SK-MEL-5 (cell line): ENCODE data around the gene SNAP47. TPM values are rescaled to one million over a fixed set of nuclear protein-coding genes. Genes with fewer than 3 reads are reported as not detected.

Source experiments
- DNase-seq: peaks from one replicate; pipeline ENCODE4 v3.0.0-alpha.2; 2016; ENCODE audit warnings: low read depth, low spot score
- in situ Hi-C: cut with HindIII; loops from 2 replicates; pipeline ENCODE4 v1.10.0; 2016; ENCODE audit warnings: low sequenced_read_pairs, high pct_unique_total_duplicates, low pct_unique_long_range_greater_than_20kb
- total RNA-seq: library from RNA; depleted of rRNA; stranded (reverse); fragments of >200 nt; shearing (Covaris generic); gene quantifications from 2 replicates; pipeline ENCODE4 v1.2.3, GENCODE V29; 2014

Gene SNAP47
- total RNA-seq, 1 experiment from 2014 or later = 29.3 TPM

DNA sequence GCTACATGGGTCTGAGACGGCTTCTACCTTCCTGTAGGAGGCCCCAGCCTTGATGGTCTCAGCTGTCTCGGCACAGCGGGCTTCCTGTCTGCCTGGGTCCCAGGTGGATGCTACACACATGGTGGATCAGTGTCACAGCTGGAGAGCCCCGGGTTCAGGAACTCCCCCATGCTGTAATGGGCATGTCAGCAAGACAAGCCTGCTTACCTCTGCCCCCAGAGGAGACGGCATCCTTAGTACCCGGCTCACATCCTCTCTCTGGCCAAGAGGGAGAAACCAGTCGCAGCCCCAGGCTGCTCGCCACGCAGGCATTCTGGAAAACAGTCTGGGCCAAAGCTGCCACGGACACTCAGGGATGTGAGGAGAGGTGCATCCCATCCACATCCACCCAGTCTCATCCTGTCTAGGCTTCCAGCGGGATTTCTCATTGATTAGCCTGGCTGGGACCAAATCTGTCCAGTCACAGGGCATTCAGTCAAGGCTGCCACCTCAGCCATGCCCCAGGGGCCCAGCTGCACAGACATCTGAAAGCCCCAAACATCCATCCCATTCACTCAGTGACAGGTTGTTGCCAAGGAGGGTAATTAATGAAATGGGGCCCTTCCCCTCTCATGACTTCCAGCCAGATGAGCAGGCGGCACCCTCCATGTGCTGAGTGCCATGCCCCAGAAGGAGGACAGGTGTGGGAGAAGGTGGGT lies 10.5 kb downstream of the SNAP47 start:
- DNase-seq = no peak
- in situ Hi-C loops = no loop called here

- in situ Hi-C loops = no loop called here
Measured at GRCh38 chr1:227746676-227747075, 11.4 kb downstream of the SNAP47 start.

DNA sequence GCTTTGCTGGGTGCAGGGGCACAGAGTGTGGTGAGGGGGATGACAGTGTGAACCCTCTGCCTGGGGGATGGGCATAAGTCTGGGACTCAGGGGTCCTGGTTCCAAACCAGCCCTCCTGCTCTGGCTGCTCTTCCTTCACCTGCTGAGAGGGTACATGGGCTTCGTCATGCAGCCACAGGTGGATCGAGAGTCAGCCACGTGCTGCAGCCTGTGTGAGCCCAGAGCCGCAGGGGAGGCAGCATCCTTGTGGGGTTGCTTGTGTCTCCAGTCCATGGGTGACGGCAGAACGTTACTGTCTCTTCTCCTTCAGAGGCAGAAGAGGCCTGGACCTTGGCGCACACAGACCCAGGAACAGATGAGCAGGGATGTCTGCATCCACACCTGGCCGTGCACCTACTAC lies 12.1 kb downstream of the SNAP47 start:
- in situ Hi-C loops = no loop called here
- no peak for DNase-seq

More at GRCh38 chr1:227746676-227747075, 11.4 kb downstream of the SNAP47 start:
- no peak for DNase-seq

DNA sequence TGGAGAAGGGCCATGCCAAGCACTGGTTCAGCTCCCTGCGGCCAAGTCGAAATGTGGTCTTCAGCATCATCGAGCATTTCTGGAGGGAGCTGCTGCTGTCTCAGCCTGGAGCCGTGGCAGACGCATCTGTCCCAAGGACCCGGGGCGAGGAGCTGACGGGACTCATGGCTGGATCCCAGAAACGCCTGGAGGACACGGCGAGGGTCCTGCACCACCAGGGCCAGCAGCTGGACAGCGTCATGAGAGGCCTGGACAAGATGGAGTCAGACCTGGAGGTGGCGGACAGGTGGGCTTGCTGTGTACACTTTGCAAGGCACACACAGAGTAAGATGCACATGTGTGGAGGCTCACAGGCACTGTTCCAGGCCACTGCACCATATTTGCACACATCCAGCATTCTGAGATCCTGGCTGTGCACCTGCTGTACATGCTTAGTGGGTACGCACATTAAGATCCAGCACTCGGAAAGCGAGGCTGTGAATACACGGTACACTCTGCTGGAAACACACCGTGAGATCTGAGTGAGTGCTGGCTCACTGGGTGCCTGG lies 12.8 kb downstream of the SNAP47 start:
- no peak for DNase-seq
- in situ Hi-C loops = no loop called here

GRCh38 chr1:227748496-227749182 lies 13.4 kb downstream of the SNAP47 start:
- in situ Hi-C loops = no loop called here

DNA sequence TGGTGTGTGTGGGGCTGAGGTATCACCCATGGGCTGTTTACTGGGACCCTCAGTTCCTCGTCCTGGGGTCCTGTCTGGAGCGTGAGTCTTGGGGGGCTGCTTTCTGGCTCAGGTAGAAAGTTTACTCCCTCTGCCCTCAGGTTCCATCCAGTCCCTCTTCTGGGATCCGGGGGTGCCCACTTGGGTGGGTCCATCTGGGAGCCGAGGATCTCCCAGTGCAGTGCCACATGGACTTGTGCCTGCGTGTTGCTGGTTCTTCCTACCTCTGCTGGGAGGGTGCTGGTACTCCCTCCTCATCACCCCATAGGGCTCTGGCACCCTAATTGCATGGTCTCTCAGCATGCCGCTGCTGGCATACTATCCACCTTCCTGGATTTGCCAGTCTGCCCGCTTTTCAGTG lies 14.0 kb downstream of the SNAP47 start:
- in situ Hi-C loops = no loop called here

More at GRCh38 chr1:227748496-227749182, 13.4 kb downstream of the SNAP47 start:
- DNase-seq = no peak

GRCh38 chr1:227749916-227750710 lies 14.9 kb downstream of the SNAP47 start:
- in situ Hi-C loops = no loop called here
- no peak for DNase-seq

More for the DNA sequence above, 14.0 kb downstream of the SNAP47 start:
- no peak for DNase-seq

GRCh38 chr1:227753999-227754711 lies 18.9 kb downstream of the SNAP47 start:
- in situ Hi-C loops = no loop called here
- DNase-seq = no peak

GRCh38 chr1:227754958-227755357 lies 19.7 kb downstream of the SNAP47 start:
- DNase-seq = no peak
- in situ Hi-C loops = no loop called here

DNA sequence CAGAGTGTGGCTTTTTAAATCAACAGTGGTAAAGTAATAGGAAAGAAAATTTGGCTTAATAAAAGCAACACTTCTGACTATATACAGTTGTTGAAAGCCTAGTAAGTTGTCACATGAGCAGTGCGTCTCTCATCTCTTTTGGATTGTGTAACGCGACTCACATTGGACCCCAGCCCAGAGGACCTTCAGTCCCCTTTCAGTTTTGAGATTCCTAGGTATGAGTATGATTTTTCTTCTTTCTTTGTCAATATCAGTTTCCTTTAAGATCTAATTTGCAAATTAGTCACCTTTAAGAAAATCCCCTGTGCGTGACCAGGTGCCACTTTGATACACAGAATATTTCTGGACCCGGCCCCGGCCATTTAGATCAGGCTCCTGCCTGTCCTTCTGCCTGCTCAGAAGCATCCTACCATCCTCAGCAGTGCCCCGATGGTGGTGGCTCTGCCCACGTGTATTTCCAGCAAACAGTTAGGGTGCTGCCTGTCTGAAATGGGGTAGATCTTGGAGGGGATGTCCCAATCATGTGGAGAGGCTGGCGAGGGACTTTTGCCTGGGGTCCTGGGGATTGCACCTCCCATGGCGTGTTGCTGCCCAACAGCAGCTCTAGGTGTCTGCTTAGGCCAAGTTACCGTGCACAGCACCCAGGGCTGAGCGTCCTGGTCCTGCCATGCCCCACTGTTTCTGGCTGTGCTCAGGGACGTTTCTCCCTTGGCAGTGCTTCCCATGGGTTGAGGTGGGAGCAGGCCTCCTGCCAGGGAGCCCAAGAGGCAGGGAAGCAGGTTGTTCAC lies 21.1 kb downstream of the SNAP47 start:
- DNase-seq = no peak
- in situ Hi-C loops = no loop called here

GRCh38 chr1:227757781-227758180 lies 22.5 kb downstream of the SNAP47 start:
- in situ Hi-C loops = no loop called here
- no peak for DNase-seq

- no peak for DNase-seq
- in situ Hi-C loops = no loop called here
Measured at GRCh38 chr1:227758366-227758765, 23.1 kb downstream of the SNAP47 start.

- DNase-seq = no peak
- in situ Hi-C loops = no loop called here
Measured at GRCh38 chr1:227759341-227760300, 24.4 kb downstream of the SNAP47 start.

DNA sequence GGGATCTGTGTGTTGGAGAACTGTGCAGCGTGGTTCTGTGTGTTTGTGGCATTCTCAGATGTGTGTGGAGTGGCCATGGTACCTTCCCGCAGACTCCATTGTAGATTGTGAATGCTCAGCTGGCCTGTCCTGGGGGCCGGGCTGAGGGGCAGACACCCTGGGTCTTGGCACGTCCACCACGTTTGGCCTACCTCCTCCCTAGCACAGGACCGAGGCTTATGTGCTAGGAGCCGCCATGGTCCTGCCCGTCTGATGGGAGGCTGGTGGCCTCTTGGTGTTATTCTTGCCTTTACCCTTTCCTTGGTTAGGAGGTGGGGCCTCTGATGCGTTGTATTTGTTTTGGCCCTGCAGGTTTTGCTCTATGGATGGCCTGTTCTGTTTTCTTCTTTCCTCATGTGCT lies 25.1 kb downstream of the SNAP47 start:
- DNase-seq = no peak
- in situ Hi-C loops = no loop called here

- DNase-seq = no peak
- in situ Hi-C loops = no loop called here
Measured at GRCh38 chr1:227761621-227762230, 26.5 kb downstream of the SNAP47 start.
